ENCODE measurements around the gene UNC13B. TPM values are rescaled to one million over a fixed set of nuclear protein-coding genes. Genes with fewer than 3 reads are reported as not detected.
"Not testable (repeated sequence)": the region's sequence is repeated elsewhere in the genome, so short reads cannot be mapped to it uniquely, and the experiment has no call there.

UNC13B gene
- total and polyA plus RNA-seq, 2 donors (not counting 3 experiments of a cell fraction or from before 2014, with no cell fraction given), result 30.1 to 46.2 TPM

DNA sequence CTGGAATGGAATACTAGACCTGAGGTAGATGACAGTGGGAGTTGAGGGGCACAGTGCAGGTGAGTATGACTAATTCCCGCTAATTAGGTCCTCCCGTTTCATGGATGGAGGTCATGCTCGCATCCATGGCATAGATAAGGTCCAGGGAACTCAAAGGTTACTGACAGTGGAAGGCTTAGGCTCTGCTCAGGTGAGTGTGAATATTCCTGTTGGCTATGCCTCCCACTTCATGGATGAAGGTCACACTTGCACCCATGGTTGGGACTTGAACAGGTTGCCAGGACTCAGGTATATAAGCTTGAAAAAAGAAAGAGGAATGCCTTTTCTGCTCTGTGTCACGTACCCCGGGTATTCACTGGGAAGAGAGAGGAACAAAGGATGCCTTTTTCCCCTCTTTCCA lies 19.8 kb upstream of the UNC13B start:
- Histone ChIP-seq H3K79me2 (ENCODE audit: control insufficient read depth, insufficient read depth, low read length) (no peaks in the 10 kb centered on the region), H3K4me1 (ENCODE audit: control insufficient read depth, extremely low read depth, insufficient read depth, low read length) (no peaks in the 10 kb centered on the region), H3K9me1 (replicated peaks; ENCODE audit: control insufficient read depth, extremely low read depth, insufficient read depth, low read length) (no peaks in the 10 kb centered on the region), H2AFZ (ENCODE audit: low read depth, low read length) (no peak overlapping the region), H3K4me3 (replicated peaks in 1 of 3; ENCODE audit: insufficient read depth in 1 of 3, low read depth in 1 of 3, low read length in 3 of 3) (no peak overlapping the region), H4K20me1 (replicated peaks; ENCODE audit: control insufficient read depth, extremely low read depth, insufficient read depth, low read length) (no peaks in the 10 kb centered on the region), H3K9me3 (replicated peaks; ENCODE audit: control insufficient read depth, insufficient read depth, low read length) (no peaks in the 10 kb centered on the region), H3K27me3 (ENCODE audit: control insufficient read depth in 2 of 2, insufficient read depth in 2 of 2, low read length in 2 of 2) (no peaks in the 10 kb centered on the region), H3K9ac (replicated peaks; ENCODE audit: extremely low read depth, insufficient read depth, low read length) (no peak overlapping the region), H3K36me3 (ENCODE audit: control insufficient read depth in 2 of 2, extremely low read depth in 1 of 2, insufficient read depth in 2 of 2, low read length in 2 of 2) (no peaks in the 10 kb centered on the region), H3K27ac (ENCODE audit: insufficient read depth, low read depth, low read length) (no peak overlapping the region), H3K4me2 (ENCODE audit: insufficient read depth, low read length) (no peak overlapping the region)
- ChIA-PET POLR2A (no interaction called here), CTCF (no interaction called here)
- intact Hi-C loops (cut with micrococcal nuclease) (no loop called here), dilution Hi-C loops (cut with MboI; ENCODE audit: extremely low pct_ligation_motif_present, low sequenced_read_pairs) (no loop called here)
- BruUV-seq (replicated peaks), result no TSS peak
- TF ChIP-seq JUN (IDR thresholded peaks at IDR 0.05; ENCODE audit: borderline replicate concordance, insufficient read depth, insufficient read length, low read depth) (no peak), GATA2 (IDR thresholded peaks at IDR 0.05; ENCODE audit: insufficient read depth, insufficient read length, low read depth, low read length) (no peak), MAX (IDR thresholded peaks at IDR 0.05; ENCODE audit: insufficient read depth, insufficient read length) (no peak), EZH2 (IDR thresholded peaks at IDR 0.05; ENCODE audit: borderline replicate concordance, low read depth, low read length, severe bottlenecking) (no peak), MYC (IDR thresholded peaks at IDR 0.05; ENCODE audit: low read depth, low read length) (no peak), POLR2A (IDR thresholded peaks at IDR 0.05; ENCODE audit: low read depth, low read length) (no peak), FOS (IDR thresholded peaks at IDR 0.05; ENCODE audit: borderline replicate concordance, insufficient read depth, low read length) (no peak)
- TF ChIP-seq, protein P1, sequence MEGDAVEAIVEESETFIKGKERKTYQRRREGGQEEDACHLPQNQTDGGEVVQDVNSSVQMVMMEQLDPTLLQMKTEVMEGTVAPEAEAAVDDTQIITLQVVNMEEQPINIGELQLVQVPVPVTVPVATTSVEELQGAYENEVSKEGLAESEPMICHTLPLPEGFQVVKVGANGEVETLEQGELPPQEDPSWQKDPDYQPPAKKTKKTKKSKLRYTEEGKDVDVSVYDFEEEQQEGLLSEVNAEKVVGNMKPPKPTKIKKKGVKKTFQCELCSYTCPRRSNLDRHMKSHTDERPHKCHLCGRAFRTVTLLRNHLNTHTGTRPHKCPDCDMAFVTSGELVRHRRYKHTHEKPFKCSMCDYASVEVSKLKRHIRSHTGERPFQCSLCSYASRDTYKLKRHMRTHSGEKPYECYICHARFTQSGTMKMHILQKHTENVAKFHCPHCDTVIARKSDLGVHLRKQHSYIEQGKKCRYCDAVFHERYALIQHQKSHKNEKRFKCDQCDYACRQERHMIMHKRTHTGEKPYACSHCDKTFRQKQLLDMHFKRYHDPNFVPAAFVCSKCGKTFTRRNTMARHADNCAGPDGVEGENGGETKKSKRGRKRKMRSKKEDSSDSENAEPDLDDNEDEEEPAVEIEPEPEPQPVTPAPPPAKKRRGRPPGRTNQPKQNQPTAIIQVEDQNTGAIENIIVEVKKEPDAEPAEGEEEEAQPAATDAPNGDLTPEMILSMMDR (IDR thresholded peaks at IDR 0.05; ENCODE audit: extremely low read depth in 1 of 2, insufficient read depth in 1 of 2, low read depth in 1 of 2, low read length in 2 of 2), result no peak
- FAIRE-seq, result no peak
- DNase-seq (ENCODE audit: low read depth, low spot score), result no peak

- H3K4me2 ChIP-seq (ENCODE audit: insufficient read depth, low read length); H3K79me2 ChIP-seq (ENCODE audit: control insufficient read depth, insufficient read depth, low read length); H3K27ac ChIP-seq (ENCODE audit: insufficient read depth, low read depth, low read length); H3K4me3 ChIP-seq (replicated peaks in 1 of 3; ENCODE audit: insufficient read depth in 1 of 3, low read depth in 1 of 3, low read length in 3 of 3); DNase-seq (ENCODE audit: low read depth, low spot score); H2AFZ ChIP-seq (ENCODE audit: low read depth, low read length); H3K36me3 ChIP-seq (ENCODE audit: control insufficient read depth in 2 of 2, extremely low read depth in 1 of 2, insufficient read depth in 2 of 2, low read length in 2 of 2); H3K9ac ChIP-seq (replicated peaks; ENCODE audit: extremely low read depth, insufficient read depth, low read length); dilution Hi-C loops (cut with MboI; ENCODE audit: extremely low pct_ligation_motif_present, low sequenced_read_pairs); FAIRE-seq; H4K20me1 ChIP-seq (replicated peaks; ENCODE audit: control insufficient read depth, extremely low read depth, insufficient read depth, low read length); POLR2A ChIA-PET; H3K9me3 ChIP-seq (replicated peaks; ENCODE audit: control insufficient read depth, insufficient read depth, low read length); BruUV-seq (replicated peaks); CTCF ChIA-PET; H3K4me1 ChIP-seq (ENCODE audit: control insufficient read depth, extremely low read depth, insufficient read depth, low read length); H3K27me3 ChIP-seq (ENCODE audit: control insufficient read depth in 2 of 2, insufficient read depth in 2 of 2, low read length in 2 of 2); H3K9me1 ChIP-seq (replicated peaks; ENCODE audit: control insufficient read depth, extremely low read depth, insufficient read depth, low read length); intact Hi-C loops (cut with micrococcal nuclease): not testable (repeated sequence)
These were observed 13.8 kb upstream of the UNC13B start for GRCh38 chr9:35147941-35148563.

Data from endothelial cell of umbilical vein (primary cell).